Peyer's patch (tissue), 4 donors: Measurements from ENCODE around the gene RBM11.

ENCODE experiments used
- POLR2A ChIP-seq, 2 donors: fragments of 450-650 bp; IDR thresholded peaks; one replicate each; pipeline ENCODE4 v1.5.1; 2017; ENCODE audit warnings: antibody characterized with exemption in 2 of 2, mild to moderate bottlenecking in 2 of 2, moderate library complexity in 2 of 2
- TF ChIP-seq, protein P1 (sequence below), 6 experiments: fragments of 450-650 bp in 4 of 6; fragments of 200-600 bp in 2 of 6; sonication (generic) in 1 of 6; IDR thresholded peaks; one replicate each; pipeline ENCODE4 v1.5.1; 2017 to 2019; ENCODE audit warnings: antibody characterized with exemption in 6 of 6, mild to moderate bottlenecking in 3 of 6, moderate library complexity in 1 of 6

DNA sequence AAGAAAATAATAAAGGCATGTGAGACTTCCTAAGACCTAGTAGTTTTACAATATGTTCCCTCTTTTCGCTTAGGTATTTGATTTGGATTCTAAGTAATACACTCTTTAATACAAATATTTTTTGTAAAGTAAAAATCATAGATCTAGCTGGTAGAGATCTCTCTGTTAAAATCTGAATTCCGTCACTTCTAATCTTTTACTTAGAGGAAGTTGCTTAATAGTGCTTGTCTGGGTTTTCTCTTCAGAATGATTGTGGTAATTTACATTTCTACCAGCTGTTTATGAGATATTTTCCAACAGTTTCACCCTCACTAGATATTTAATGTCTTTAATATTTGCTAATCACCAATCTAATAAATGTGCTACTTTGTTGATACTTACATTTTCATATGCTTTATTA, 23.3 kb downstream of the RBM11 start:
- TF ChIP-seq, protein P1, sequence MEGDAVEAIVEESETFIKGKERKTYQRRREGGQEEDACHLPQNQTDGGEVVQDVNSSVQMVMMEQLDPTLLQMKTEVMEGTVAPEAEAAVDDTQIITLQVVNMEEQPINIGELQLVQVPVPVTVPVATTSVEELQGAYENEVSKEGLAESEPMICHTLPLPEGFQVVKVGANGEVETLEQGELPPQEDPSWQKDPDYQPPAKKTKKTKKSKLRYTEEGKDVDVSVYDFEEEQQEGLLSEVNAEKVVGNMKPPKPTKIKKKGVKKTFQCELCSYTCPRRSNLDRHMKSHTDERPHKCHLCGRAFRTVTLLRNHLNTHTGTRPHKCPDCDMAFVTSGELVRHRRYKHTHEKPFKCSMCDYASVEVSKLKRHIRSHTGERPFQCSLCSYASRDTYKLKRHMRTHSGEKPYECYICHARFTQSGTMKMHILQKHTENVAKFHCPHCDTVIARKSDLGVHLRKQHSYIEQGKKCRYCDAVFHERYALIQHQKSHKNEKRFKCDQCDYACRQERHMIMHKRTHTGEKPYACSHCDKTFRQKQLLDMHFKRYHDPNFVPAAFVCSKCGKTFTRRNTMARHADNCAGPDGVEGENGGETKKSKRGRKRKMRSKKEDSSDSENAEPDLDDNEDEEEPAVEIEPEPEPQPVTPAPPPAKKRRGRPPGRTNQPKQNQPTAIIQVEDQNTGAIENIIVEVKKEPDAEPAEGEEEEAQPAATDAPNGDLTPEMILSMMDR (IDR thresholded peaks at IDR 0.05), result no peak
- no peak for TF ChIP-seq POLR2A (IDR thresholded peaks at IDR 0.05)
